Measurements from ENCODE around the gene VWA5B1. TPM values are rescaled to one million over a fixed set of nuclear protein-coding genes. Genes with fewer than 3 reads are reported as not detected.

The VWA5B1 gene
- total and polyA plus RNA-seq, 5 experiments from 2014 or later = 0.06 TPM; not detected in 4

- no peaks in the 10 kb centered on the region for H3K36me3 Mint-ChIP-seq
- no peak for DNase-seq
- POLR2A ChIA-PET = no interaction called here
- H3K4me1 Mint-ChIP-seq = peaks cover 0 to 8% (median 4%) of the 10 kb centered on the region in 4 donors
- H3K27me3 Mint-ChIP-seq = peaks cover 12 to 62% (median 43%) of the 10 kb centered on the region in 5 donors
- no peak overlapping the region for H3K4me3 Mint-ChIP-seq
- no peak overlapping the region for H3K27ac Mint-ChIP-seq
- no peak for ATAC-seq
- H3K9me3 Mint-ChIP-seq = no peaks in the 10 kb centered on the region
Observed at GRCh38 chr1:20356850-20357459, 66.3 kb downstream of the VWA5B1 start.

- no peak for ATAC-seq
- H3K27ac Mint-ChIP-seq = no peak overlapping the region
- DNase-seq = no peak
- no peaks in the 10 kb centered on the region for H3K9me3 Mint-ChIP-seq
- H3K27me3 Mint-ChIP-seq = peaks cover 20 to 65% (median 48%) of the 10 kb centered on the region in 5 donors
- no peaks in the 10 kb centered on the region for H3K36me3 Mint-ChIP-seq
- H3K4me1 Mint-ChIP-seq = peaks cover 0 to 8% (median 4%) of the 10 kb centered on the region in 4 donors
- H3K4me3 Mint-ChIP-seq = no peak overlapping the region
- POLR2A ChIA-PET = no interaction called here
Observed at GRCh38 chr1:20357796-20358195, 67.1 kb downstream of the VWA5B1 start.

GRCh38 chr1:20358761-20359263 is 68.1 kb downstream of the VWA5B1 start:
- ATAC-seq (no peak), DNase-seq (no peak)
- H3K4me3 Mint-ChIP-seq = no peak overlapping the region
- H3K36me3 Mint-ChIP-seq = no peaks in the 10 kb centered on the region
- H3K27me3 Mint-ChIP-seq = peaks cover 20 to 63% (median 50%) of the 10 kb centered on the region in 5 donors
- no peaks in the 10 kb centered on the region for H3K9me3 Mint-ChIP-seq
- no peak overlapping the region for H3K27ac Mint-ChIP-seq
- POLR2A ChIA-PET = no interaction called here
- peaks cover 0 to 8% (median 4%) of the 10 kb centered on the region in 4 donors for H3K4me1 Mint-ChIP-seq

DNA sequence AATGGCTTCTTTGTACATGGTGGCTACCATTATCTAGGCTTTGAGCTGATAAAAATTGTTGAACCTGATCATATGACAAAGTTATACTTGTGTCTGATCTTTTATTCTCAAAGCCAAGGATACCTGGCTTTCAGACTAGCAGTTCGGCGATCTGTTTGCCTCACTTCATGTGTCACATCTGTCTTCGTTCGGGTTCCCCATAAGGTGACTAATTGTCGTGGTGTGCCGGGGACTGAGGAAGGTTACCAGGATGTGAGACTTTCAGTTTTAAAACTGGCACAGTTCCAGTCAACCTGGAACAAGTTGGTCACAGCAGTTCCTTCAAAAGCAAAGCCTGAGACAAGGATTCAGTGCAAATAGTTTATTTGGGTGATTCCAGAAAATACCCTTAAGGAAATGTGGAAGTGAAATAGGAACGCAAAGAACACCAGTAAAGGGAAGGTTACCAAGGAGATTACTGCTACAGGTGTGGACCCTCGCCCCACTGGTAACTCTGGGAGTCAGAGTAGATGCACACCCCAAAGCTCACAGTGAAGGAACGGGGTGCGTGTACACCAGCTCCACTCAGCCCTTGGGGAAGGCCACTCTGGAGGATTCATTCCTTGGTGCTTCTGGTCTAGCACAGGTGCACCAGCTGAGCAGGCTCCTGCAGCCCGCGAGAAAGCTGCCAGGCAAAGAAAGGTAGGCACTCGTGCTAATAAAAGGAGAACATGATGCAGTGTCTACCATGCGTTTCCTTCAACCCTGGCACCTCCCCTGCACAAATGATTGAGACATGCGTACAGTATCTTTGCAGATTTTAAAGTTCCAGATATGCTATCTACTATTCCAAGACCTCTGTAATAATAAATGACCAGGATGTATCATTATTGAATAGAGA is 69.0 kb downstream of the VWA5B1 start:
- Mint-ChIP-seq H3K4me3 (no peak overlapping the region), H3K27ac (no peak overlapping the region), H3K36me3 (no peaks in the 10 kb centered on the region), H3K9me3 (no peaks in the 10 kb centered on the region), H3K4me1 (peaks cover 0 to 8% (median 4%) of the 10 kb centered on the region in 4 donors), H3K27me3 (peaks cover 26 to 72% (median 58%) of the 10 kb centered on the region in 5 donors)
- POLR2A ChIA-PET = no interaction called here
- DNase-seq = no peak
- no peak for ATAC-seq

- POLR2A ChIA-PET = no interaction called here
- no peak for ATAC-seq
- no peaks in the 10 kb centered on the region for H3K36me3 Mint-ChIP-seq
- no peak overlapping the region for H3K4me3 Mint-ChIP-seq
- H3K27me3 Mint-ChIP-seq = peaks cover 28 to 82% (median 62%) of the 10 kb centered on the region in 5 donors
- no peaks in the 10 kb centered on the region for H3K9me3 Mint-ChIP-seq
- DNase-seq = no peak
- no peak overlapping the region for H3K27ac Mint-ChIP-seq
- H3K4me1 Mint-ChIP-seq = peaks cover 0 to 8% (median 4%) of the 10 kb centered on the region in 4 donors
Observed at GRCh38 chr1:20361401-20361800, 70.7 kb downstream of the VWA5B1 start.

- Mint-ChIP-seq H3K4me3 (no peak overlapping the region), H3K27ac (peak overlapping the region in 1 of 10 donors; percentile 72), H3K4me1 (peaks cover 0 to 9% (median 4%) of the 10 kb centered on the region in 4 donors), H3K27me3 (peaks cover 28 to 82% (median 61%) of the 10 kb centered on the region in 5 donors), H3K9me3 (no peaks in the 10 kb centered on the region), H3K36me3 (no peaks in the 10 kb centered on the region)
- POLR2A ChIA-PET = no interaction called here
- DNase-seq (peak in 3 of 10 donors; percentile 4 to 12 (median 11)), ATAC-seq (no peak)
Observed at GRCh38 chr1:20361805-20362381, 71.2 kb downstream of the VWA5B1 start.

DNA sequence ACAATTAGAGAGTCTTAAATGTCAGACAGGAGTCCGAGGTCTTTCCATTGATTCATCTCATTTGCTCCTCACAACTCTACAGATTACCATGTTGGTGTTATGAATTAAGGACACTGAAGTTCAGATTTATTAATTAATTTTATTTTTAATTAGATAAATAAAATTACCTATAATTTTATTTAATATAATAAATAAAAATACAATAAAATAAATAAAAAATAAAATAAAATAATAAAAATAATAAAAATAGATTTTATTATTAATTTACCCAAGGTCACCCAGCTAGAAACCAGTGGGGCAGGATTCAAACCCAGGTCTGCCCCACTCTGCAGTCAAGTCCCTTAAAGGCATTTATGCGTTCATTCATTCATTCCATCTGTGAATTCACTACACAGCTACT is 72.2 kb downstream of the VWA5B1 start:
- POLR2A ChIA-PET = no interaction called here
- ATAC-seq = no peak

DNA sequence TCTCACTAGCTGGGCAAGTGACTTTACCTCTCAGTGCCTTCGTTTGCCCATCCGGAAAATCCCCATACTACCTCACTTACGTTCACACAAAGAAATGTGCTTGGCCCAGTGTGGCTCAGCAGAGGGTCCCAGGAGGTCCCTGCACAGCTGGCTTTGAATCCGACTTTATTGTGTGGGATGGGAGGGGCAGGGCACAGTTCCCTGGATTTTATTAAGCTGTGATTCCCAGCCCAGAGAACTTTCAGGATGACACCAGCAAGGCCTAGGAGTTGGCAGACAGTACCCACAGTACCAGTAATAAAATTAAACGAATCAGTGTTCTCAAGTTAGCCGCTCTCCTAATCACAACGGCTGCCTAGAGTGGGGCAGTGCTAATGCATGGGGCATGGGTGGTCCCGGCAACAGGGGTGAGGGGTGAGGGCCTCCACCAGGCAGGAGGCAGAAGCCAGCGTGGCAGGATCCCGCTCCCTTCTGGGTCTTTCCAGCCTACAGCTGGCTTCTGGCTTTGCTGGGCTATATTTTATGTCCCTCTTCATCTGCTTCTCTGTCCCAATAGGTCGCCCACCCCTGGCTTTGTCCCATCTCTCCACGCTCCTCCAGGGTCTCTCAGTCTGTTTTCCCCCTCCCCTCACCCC is 74.9 kb downstream of the VWA5B1 start:
- POLR2A ChIA-PET = no interaction called here
- Mint-ChIP-seq H3K36me3 (peaks cover 0 to 6% (median 0%) of the 10 kb centered on the region in 3 donors), H3K4me1 (peaks cover 0 to 9% (median 2%) of the 10 kb centered on the region in 4 donors), H3K27ac (peak overlapping the region in 1 of 10 donors; percentile 18), H3K27me3 (peaks cover 38 to 91% (median 68%) of the 10 kb centered on the region in 5 donors), H3K4me3 (peak overlapping the region in 1 of 10 donors; percentile 29), H3K9me3 (no peaks in the 10 kb centered on the region)
- DNase-seq (no peak), ATAC-seq (no peak)

More for the DNA sequence above, 72.2 kb downstream of the VWA5B1 start:
- Mint-ChIP-seq H3K36me3 (peaks cover 0 to 6% (median 0%) of the 10 kb centered on the region in 3 donors), H3K4me3 (no peak overlapping the region), H3K27me3 (peaks cover 33 to 92% (median 70%) of the 10 kb centered on the region in 5 donors), H3K27ac (no peak overlapping the region), H3K4me1 (peaks cover 0 to 18% (median 6%) of the 10 kb centered on the region in 4 donors), H3K9me3 (no peaks in the 10 kb centered on the region)
- no peak for DNase-seq

- H3K27me3 Mint-ChIP-seq = peaks cover 39 to 91% (median 64%) of the 10 kb centered on the region in 5 donors
- peaks cover 0 to 9% (median 2%) of the 10 kb centered on the region in 4 donors for H3K4me1 Mint-ChIP-seq
- no peaks in the 10 kb centered on the region for H3K9me3 Mint-ChIP-seq
- H3K36me3 Mint-ChIP-seq = peaks cover 0 to 6% (median 0%) of the 10 kb centered on the region in 3 donors
- POLR2A ChIA-PET = no interaction called here
- ATAC-seq = no peak
- peak overlapping the region in 1 of 10 donors; percentile 29 for H3K4me3 Mint-ChIP-seq
- DNase-seq = no peak
- no peak overlapping the region for H3K27ac Mint-ChIP-seq
Observed at GRCh38 chr1:20366056-20366462, 75.4 kb downstream of the VWA5B1 start.

DNA sequence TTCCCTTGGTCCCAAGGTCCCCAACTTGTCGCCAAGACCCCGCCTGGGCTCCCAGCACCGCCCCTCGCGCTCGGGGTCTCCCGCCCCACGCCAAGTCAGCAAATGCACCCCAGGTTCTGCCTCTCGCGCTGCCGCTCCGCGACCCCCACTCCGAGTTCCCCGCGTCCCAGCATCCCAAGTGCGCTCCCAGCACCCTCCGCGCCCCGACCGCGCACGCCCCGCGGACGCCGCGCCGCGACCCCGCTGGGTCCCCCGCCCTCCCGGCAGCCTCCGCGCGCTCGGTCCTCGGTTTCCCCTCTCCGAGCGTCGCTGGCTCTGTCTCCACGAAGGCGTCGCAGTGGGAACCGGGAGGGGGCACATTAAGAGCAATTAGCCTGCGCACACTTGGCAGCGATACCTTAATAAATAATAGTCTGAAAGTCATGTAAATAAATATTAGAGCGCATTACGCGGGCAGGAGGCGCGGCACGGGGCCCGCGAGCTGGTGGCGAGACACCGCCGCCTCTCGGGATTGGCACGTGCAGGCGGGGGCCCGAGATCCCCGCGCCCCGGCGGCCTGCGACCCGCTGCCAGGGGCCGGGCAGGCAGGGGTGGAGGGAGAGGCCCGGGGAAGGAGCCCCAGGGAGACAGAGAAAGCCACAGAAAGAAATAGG is 75.9 kb downstream of the VWA5B1 start:
- H3K4me1 Mint-ChIP-seq = peaks cover 0 to 9% (median 2%) of the 10 kb centered on the region in 4 donors
- peaks cover 0 to 6% (median 0%) of the 10 kb centered on the region in 3 donors for H3K36me3 Mint-ChIP-seq
- H3K27ac Mint-ChIP-seq = no peak overlapping the region
- no peaks in the 10 kb centered on the region for H3K9me3 Mint-ChIP-seq
- no peak for ATAC-seq
- no peak for DNase-seq
- H3K27me3 Mint-ChIP-seq = peaks cover 37 to 91% (median 60%) of the 10 kb centered on the region in 5 donors
- H3K4me3 Mint-ChIP-seq = peak overlapping the region in 1 of 10 donors; percentile 24
- POLR2A ChIA-PET = no interaction called here

- H3K4me1 Mint-ChIP-seq = peaks cover 0 to 9% (median 2%) of the 10 kb centered on the region in 4 donors
- ATAC-seq (no peak), DNase-seq (no peak)
- no peak overlapping the region for H3K27ac Mint-ChIP-seq
- peak overlapping the region in 4 of 10 donors; percentile 24 to 69 (median 36) for H3K4me3 Mint-ChIP-seq
- no peaks in the 10 kb centered on the region for H3K9me3 Mint-ChIP-seq
- POLR2A ChIA-PET = no interaction called here
- H3K27me3 Mint-ChIP-seq = peaks cover 36 to 91% (median 59%) of the 10 kb centered on the region in 5 donors
- peaks cover 0 to 6% (median 0%) of the 10 kb centered on the region in 3 donors for H3K36me3 Mint-ChIP-seq
Observed at GRCh38 chr1:20367116-20367585, 76.5 kb downstream of the VWA5B1 start.

- H3K27me3 Mint-ChIP-seq = peaks cover 33 to 88% (median 56%) of the 10 kb centered on the region in 5 donors
- peak overlapping the region in 2 of 10 donors; percentile 33 to 69 for H3K4me3 Mint-ChIP-seq
Observed at GRCh38 chr1:20367626-20368025, 77.0 kb downstream of the VWA5B1 start.

More at GRCh38 chr1:20367626-20368025, 77.0 kb downstream of the VWA5B1 start:
- H3K36me3 Mint-ChIP-seq = peaks cover 0 to 6% (median 0%) of the 10 kb centered on the region in 3 donors
- H3K9me3 Mint-ChIP-seq = no peaks in the 10 kb centered on the region
- peaks cover 0 to 9% (median 2%) of the 10 kb centered on the region in 4 donors for H3K4me1 Mint-ChIP-seq
- POLR2A ChIA-PET = no interaction called here
- DNase-seq (no peak), ATAC-seq (no peak)
- no peak overlapping the region for H3K27ac Mint-ChIP-seq
